GM18508 (cell line): ENCODE results near the gene TAOK2.
"Not testable (repeated sequence)": the region's sequence is repeated elsewhere in the genome, so short reads cannot be mapped to it uniquely, and the experiment has no call there.

Experiments used
- ATAC-seq: cut with Tn5 transposase; IDR thresholded peaks from one replicate; pipeline ENCODE4 v1.9.1; 2021; ENCODE audit warnings: moderate number of reproducible peaks; ENCODE audit not compliant: insufficient read depth, unreplicated experiment

Gene TAOK2

GRCh38 chr16:30000735-30001631 lies 27.3 kb downstream of the TAOK2 start:
- ATAC-seq = no peak

- ATAC-seq = no peak
Measured at GRCh38 chr16:30002614-30003346, 29.1 kb downstream of the TAOK2 start.

GRCh38 chr16:30003670-30004423 lies 30.2 kb downstream of the TAOK2 start:
- no peak for ATAC-seq

- ATAC-seq = no peak
Measured at GRCh38 chr16:30004424-30004776, 30.7 kb downstream of the TAOK2 start.

GRCh38 chr16:30004811-30005242 lies 31.2 kb downstream of the TAOK2 start:
- ATAC-seq = no peak

GRCh38 chr16:30005341-30006094 lies 31.9 kb downstream of the TAOK2 start:
- no peak for ATAC-seq

- no peak for ATAC-seq
Measured at GRCh38 chr16:30006095-30006473, 32.4 kb downstream of the TAOK2 start.

- ATAC-seq = no peak
Measured at GRCh38 chr16:30006659-30007377, 33.1 kb downstream of the TAOK2 start.

- ATAC-seq = no peak
Measured at GRCh38 chr16:30007378-30007895, 33.8 kb downstream of the TAOK2 start.

GRCh38 chr16:30009085-30009862 lies 35.6 kb downstream of the TAOK2 start:
- no peak for ATAC-seq

- ATAC-seq = no peak
Measured at GRCh38 chr16:30009990-30010843, 36.5 kb downstream of the TAOK2 start.

- no peak for ATAC-seq
Measured at GRCh38 chr16:30010844-30011713, 37.4 kb downstream of the TAOK2 start, which contains the start of gene DOC2A. DOC2A (minus strand) TSS chr16:30011027; CDS start chr16:30010222, 805 bp downstream.

- no peak for ATAC-seq
Measured at GRCh38 chr16:30011714-30012504, 38.2 kb downstream of the TAOK2 start.

- not testable (repeated sequence) for ATAC-seq
Measured at GRCh38 chr16:30012598-30012997, 38.9 kb downstream of the TAOK2 start.

- not testable (repeated sequence) for ATAC-seq
Measured at GRCh38 chr16:30015450-30015849, 41.8 kb downstream of the TAOK2 start.
